ENCODE measurements around the gene TNFRSF12A.

DNA sequence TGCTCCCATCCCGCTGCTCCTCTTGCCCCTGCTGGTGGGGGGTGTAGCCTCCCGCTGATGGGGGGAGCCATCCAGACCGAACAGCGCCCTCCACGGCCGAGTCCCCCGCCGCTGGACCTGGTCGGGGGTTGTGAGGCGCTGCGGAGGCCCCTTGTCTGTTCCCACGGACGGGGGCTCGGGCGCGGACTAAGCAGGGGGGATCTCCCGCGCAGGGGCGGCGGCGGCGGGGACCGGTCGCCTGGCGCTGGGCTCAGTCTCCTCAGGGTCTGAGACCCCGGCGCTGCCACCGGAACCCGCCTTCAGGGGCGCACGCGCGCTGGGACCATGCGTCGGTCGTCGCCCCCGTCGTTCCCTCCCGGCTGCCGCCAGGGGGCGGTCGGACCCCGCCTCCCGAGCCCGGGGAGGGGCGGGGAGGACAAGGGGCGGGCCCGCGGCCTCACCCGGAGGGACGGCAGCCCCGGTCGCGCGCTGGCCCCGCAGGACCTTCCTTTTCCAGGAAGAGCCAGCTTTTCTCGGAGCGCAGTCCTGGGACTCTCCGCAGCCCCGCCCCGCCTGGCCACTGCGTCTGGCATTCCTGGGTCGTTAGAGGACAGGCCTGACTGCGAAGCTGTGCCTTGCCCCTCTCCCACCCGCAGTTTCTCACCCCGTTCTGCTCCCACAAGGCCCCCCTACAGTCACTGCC is 39.0 kb downstream of the TNFRSF12A start:
- peak in 1 of 2 donors; percentile 58 for TF ChIP-seq POLR2A (IDR thresholded peaks at IDR 0.05)
- TF ChIP-seq, protein P1, sequence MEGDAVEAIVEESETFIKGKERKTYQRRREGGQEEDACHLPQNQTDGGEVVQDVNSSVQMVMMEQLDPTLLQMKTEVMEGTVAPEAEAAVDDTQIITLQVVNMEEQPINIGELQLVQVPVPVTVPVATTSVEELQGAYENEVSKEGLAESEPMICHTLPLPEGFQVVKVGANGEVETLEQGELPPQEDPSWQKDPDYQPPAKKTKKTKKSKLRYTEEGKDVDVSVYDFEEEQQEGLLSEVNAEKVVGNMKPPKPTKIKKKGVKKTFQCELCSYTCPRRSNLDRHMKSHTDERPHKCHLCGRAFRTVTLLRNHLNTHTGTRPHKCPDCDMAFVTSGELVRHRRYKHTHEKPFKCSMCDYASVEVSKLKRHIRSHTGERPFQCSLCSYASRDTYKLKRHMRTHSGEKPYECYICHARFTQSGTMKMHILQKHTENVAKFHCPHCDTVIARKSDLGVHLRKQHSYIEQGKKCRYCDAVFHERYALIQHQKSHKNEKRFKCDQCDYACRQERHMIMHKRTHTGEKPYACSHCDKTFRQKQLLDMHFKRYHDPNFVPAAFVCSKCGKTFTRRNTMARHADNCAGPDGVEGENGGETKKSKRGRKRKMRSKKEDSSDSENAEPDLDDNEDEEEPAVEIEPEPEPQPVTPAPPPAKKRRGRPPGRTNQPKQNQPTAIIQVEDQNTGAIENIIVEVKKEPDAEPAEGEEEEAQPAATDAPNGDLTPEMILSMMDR (IDR thresholded peaks at IDR 0.05): peak; percentile 85 to 99 (median 96)
